ENCODE data around the gene DCTN2. TPM values are rescaled to one million over a fixed set of nuclear protein-coding genes. Genes with fewer than 3 reads are reported as not detected.

DCTN2 gene
- total and polyA plus RNA-seq, 2 experiments from 2014 or later: 156 to 230 TPM

DNA sequence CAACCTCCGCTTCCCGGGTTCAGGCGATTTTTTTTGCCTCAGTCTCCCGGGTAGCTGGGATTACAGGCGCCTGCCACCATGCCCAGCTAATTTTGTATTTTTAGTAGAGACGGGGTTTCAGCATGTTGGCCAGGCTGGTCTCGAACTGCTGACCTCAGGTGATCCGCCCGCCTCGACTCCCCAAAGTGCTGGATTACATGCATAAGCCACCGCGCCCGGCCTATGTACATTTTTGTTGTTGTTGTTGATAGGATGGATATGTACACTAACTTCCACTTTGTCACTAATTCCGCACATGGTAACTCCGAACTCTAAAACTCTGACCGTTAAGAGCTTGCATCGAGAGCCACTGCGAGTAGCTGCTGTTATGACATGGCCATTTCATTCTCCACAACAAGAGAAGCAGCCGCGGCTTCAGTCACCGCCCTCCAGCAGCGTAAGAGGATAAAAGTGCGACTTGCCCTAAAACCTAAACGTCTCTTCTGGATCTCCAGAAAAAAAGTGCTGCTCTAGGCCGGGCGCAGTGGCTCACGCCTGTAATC lies 59.9 kb downstream of the DCTN2 start:
- Histone ChIP-seq H3K4me3 (no peak overlapping the region), H3K36me3 (peaks cover 14% of the 10 kb centered on the region), H3K27me3 (no peaks in the 10 kb centered on the region), H3K27ac (no peak overlapping the region), H3K4me1 (ENCODE audit: low read depth) (peaks cover 6% of the 10 kb centered on the region), H3K9me3 (ENCODE audit: low read depth) (no peaks in the 10 kb centered on the region)
- DNase-seq (ENCODE audit: low read depth in 1 of 2, low spot score in 1 of 2): no peak
- TF ChIP-seq, protein P1, sequence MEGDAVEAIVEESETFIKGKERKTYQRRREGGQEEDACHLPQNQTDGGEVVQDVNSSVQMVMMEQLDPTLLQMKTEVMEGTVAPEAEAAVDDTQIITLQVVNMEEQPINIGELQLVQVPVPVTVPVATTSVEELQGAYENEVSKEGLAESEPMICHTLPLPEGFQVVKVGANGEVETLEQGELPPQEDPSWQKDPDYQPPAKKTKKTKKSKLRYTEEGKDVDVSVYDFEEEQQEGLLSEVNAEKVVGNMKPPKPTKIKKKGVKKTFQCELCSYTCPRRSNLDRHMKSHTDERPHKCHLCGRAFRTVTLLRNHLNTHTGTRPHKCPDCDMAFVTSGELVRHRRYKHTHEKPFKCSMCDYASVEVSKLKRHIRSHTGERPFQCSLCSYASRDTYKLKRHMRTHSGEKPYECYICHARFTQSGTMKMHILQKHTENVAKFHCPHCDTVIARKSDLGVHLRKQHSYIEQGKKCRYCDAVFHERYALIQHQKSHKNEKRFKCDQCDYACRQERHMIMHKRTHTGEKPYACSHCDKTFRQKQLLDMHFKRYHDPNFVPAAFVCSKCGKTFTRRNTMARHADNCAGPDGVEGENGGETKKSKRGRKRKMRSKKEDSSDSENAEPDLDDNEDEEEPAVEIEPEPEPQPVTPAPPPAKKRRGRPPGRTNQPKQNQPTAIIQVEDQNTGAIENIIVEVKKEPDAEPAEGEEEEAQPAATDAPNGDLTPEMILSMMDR (IDR thresholded peaks at IDR 0.05; ENCODE audit: low read depth, low read length): no peak

- Histone ChIP-seq H3K27ac (peak overlapping the region; percentile 31), H3K27me3 (peaks cover 1% of the 10 kb centered on the region)
- TF ChIP-seq, protein P1 (IDR thresholded peaks at IDR 0.05; ENCODE audit: low read depth, low read length): no peak
Measured at GRCh38 chr12:57485695-57486094, 61.3 kb downstream of the DCTN2 start.

GRCh38 chr12:57483466-57483865 lies 63.5 kb downstream of the DCTN2 start:
- Histone ChIP-seq H3K27ac (no peak overlapping the region), H3K9me3 (ENCODE audit: low read depth) (no peaks in the 10 kb centered on the region), H3K36me3 (no peaks in the 10 kb centered on the region), H3K4me3 (no peak overlapping the region), H3K27me3 (peaks cover 13% of the 10 kb centered on the region), H3K4me1 (ENCODE audit: low read depth) (peaks cover under 1% of the 10 kb centered on the region)
- TF ChIP-seq, protein P1 (IDR thresholded peaks at IDR 0.05; ENCODE audit: low read depth, low read length): no peak
- DNase-seq (ENCODE audit: low read depth in 1 of 2, low spot score in 1 of 2): peak in 1 of 2 donors; percentile 66

More at GRCh38 chr12:57485695-57486094, 61.3 kb downstream of the DCTN2 start:
- Histone ChIP-seq H3K36me3 (peaks cover 5% of the 10 kb centered on the region), H3K4me3 (no peak overlapping the region), H3K4me1 (ENCODE audit: low read depth) (peaks cover 6% of the 10 kb centered on the region), H3K9me3 (ENCODE audit: low read depth) (no peaks in the 10 kb centered on the region)
- no peak for DNase-seq (ENCODE audit: low read depth in 1 of 2, low spot score in 1 of 2)

- Histone ChIP-seq H3K27me3 (peaks cover 31% of the 10 kb centered on the region), H3K36me3 (no peaks in the 10 kb centered on the region), H3K9me3 (ENCODE audit: low read depth) (no peaks in the 10 kb centered on the region), H3K4me1 (ENCODE audit: low read depth) (no peaks in the 10 kb centered on the region), H3K27ac (no peak overlapping the region), H3K4me3 (no peak overlapping the region)
- TF ChIP-seq, protein P1 (IDR thresholded peaks at IDR 0.05; ENCODE audit: low read depth, low read length): no peak
- DNase-seq (ENCODE audit: low read depth in 1 of 2, low spot score in 1 of 2): no peak
Measured at GRCh38 chr12:57481671-57482070, 65.3 kb downstream of the DCTN2 start.

Other genes starting within 250 kb of the DCTN2 start
- gene R3HDM2, start 116.1 kb downstream of the DCTN2 start, total RNA-seq: 27.4 and 59.9 TPM in 2 replicates
- gene R3HDM2, start 116.1 kb downstream of the DCTN2 start, polyA plus RNA-seq: 23.3 and 41.8 TPM in 2 replicates
- gene INHBC, start 112.4 kb downstream of the DCTN2 start, total RNA-seq: 0.21 TPM in 1 of 2 replicates, not detected in the other
- 0.11 TPM in 1 of 2 replicates, not detected in the other for gene INHBC, start 112.4 kb downstream of the DCTN2 start, polyA plus RNA-seq
- gene INHBE, start 91.9 kb downstream of the DCTN2 start, total RNA-seq: 0.25 and 0.74 TPM in 2 replicates
- 0.23 TPM in 1 of 2 replicates, not detected in the other for gene INHBE, start 91.9 kb downstream of the DCTN2 start, polyA plus RNA-seq
- 0.67 and 7.3 TPM in 2 replicates for gene GLI1, start 87.4 kb downstream of the DCTN2 start, total RNA-seq
- 0.79 TPM in 1 of 2 replicates, not detected in the other for gene GLI1, start 87.4 kb downstream of the DCTN2 start, polyA plus RNA-seq
- 0.07 and 2.3 TPM in 2 replicates for gene ARHGAP9, start 67.3 kb downstream of the DCTN2 start, total RNA-seq
- 0.61 TPM in 1 of 2 replicates, not detected in the other for gene ARHGAP9, start 67.3 kb downstream of the DCTN2 start, polyA plus RNA-seq
- 76.7 and 333 TPM in 2 replicates for gene MARS1, start 59.1 kb downstream of the DCTN2 start, total RNA-seq
- gene MARS1, start 59.1 kb downstream of the DCTN2 start, polyA plus RNA-seq: 153 and 190 TPM in 2 replicates
- 30.2 and 44.2 TPM in 2 replicates for gene DDIT3, start 26.7 kb downstream of the DCTN2 start, total RNA-seq
- 33.8 and 51.3 TPM in 2 replicates for gene DDIT3, start 26.7 kb downstream of the DCTN2 start, polyA plus RNA-seq
- 13.8 and 14.1 TPM in 2 replicates for gene MBD6, start 24.4 kb downstream of the DCTN2 start, total RNA-seq
- gene MBD6, start 24.4 kb downstream of the DCTN2 start, polyA plus RNA-seq: 22.8 and 36.9 TPM in 2 replicates
- gene KIF5A, start 2.9 kb upstream of the DCTN2 start, total RNA-seq: 0.36 and 0.49 TPM in 2 replicates
- 0.05 and 0.11 TPM in 2 replicates for gene KIF5A, start 2.9 kb upstream of the DCTN2 start, polyA plus RNA-seq
- 15.1 and 23.5 TPM in 2 replicates for gene PIP4K2C, start 44.0 kb upstream of the DCTN2 start, total RNA-seq
- gene PIP4K2C, start 44.0 kb upstream of the DCTN2 start, polyA plus RNA-seq: 20.4 and 25.5 TPM in 2 replicates
- 52.1 and 59.0 TPM in 2 replicates for gene DTX3, start 57.6 kb upstream of the DCTN2 start, total RNA-seq
- 44.5 and 46.6 TPM in 2 replicates for gene DTX3, start 57.6 kb upstream of the DCTN2 start, polyA plus RNA-seq
- 22.3 and 38.6 TPM in 2 replicates for gene ARHGEF25, start 64.2 kb upstream of the DCTN2 start, total RNA-seq
- gene ARHGEF25, start 64.2 kb upstream of the DCTN2 start, polyA plus RNA-seq: 2.0 and 3.5 TPM in 2 replicates
- 0.32 TPM in 1 of 2 replicates, not detected in the other for gene B4GALNT1, start 86.0 kb upstream of the DCTN2 start, total RNA-seq
- gene B4GALNT1, start 86.0 kb upstream of the DCTN2 start, polyA plus RNA-seq: 0.29 TPM in 1 of 2 replicates, not detected in the other
- gene OS9, start 146.9 kb upstream of the DCTN2 start, total RNA-seq: 182 and 202 TPM in 2 replicates
- 122 and 134 TPM in 2 replicates for gene OS9, start 146.9 kb upstream of the DCTN2 start, polyA plus RNA-seq
- gene AGAP2, start 191.6 kb upstream of the DCTN2 start, total RNA-seq: 0.33 and 0.49 TPM in 2 replicates
- 0.05 and 0.10 TPM in 2 replicates for gene AGAP2, start 191.6 kb upstream of the DCTN2 start, polyA plus RNA-seq
- 41.7 and 65.9 TPM in 2 replicates for gene TSPAN31, start 197.8 kb upstream of the DCTN2 start, total RNA-seq
- 66.3 and 73.4 TPM in 2 replicates for gene TSPAN31, start 197.8 kb upstream of the DCTN2 start, polyA plus RNA-seq
- 75.8 and 137 TPM in 2 replicates for gene CDK4, start 205.1 kb upstream of the DCTN2 start, total RNA-seq
- 160 and 172 TPM in 2 replicates for gene CDK4, start 205.1 kb upstream of the DCTN2 start, polyA plus RNA-seq
- 21.9 and 23.3 TPM in 2 replicates for gene MARCHF9, start 207.9 kb upstream of the DCTN2 start, total RNA-seq
- 9.0 and 11.7 TPM in 2 replicates for gene MARCHF9, start 207.9 kb upstream of the DCTN2 start, polyA plus RNA-seq
- 0.07 and 1.3 TPM in 2 replicates for gene CYP27B1, start 219.9 kb upstream of the DCTN2 start, total RNA-seq
- gene CYP27B1, start 219.9 kb upstream of the DCTN2 start, polyA plus RNA-seq: 0.33 TPM in 1 of 2 replicates, not detected in the other
- gene METTL1, start 224.9 kb upstream of the DCTN2 start, total RNA-seq: 8.1 and 11.9 TPM in 2 replicates
- gene METTL1, start 224.9 kb upstream of the DCTN2 start, polyA plus RNA-seq: 20.0 and 21.6 TPM in 2 replicates
- 2.2 and 4.8 TPM in 2 replicates for gene EEF1AKMT3, start 225.4 kb upstream of the DCTN2 start, total RNA-seq
- gene EEF1AKMT3, start 225.4 kb upstream of the DCTN2 start, polyA plus RNA-seq: 3.7 and 3.9 TPM in 2 replicates
- 22.6 and 34.4 TPM in 2 replicates for gene TSFM, start 235.6 kb upstream of the DCTN2 start, total RNA-seq
- gene TSFM, start 235.6 kb upstream of the DCTN2 start, polyA plus RNA-seq: 59.6 and 66.7 TPM in 2 replicates

Measured in cardiac muscle cell (in vitro differentiated cells and primary cell).